Activated naive CD8-positive, alpha-beta T cell treated with anti-CD3 and anti-CD28 coated beads, Interleukin-2, amount 50 U/mL, for 16 hours (primary cell): ENCODE results near the gene C17orf78.
"Not testable (repeated sequence)": the region's sequence is repeated elsewhere in the genome, so short reads cannot be mapped to it uniquely, and the experiment has no call there.

Experiments used
- DNase-seq: peaks from one replicate; pipeline ENCODE4 v3.0.0-alpha.2; 2020; ENCODE audit warnings: low read depth, low spot score

C17orf78 gene

DNA sequence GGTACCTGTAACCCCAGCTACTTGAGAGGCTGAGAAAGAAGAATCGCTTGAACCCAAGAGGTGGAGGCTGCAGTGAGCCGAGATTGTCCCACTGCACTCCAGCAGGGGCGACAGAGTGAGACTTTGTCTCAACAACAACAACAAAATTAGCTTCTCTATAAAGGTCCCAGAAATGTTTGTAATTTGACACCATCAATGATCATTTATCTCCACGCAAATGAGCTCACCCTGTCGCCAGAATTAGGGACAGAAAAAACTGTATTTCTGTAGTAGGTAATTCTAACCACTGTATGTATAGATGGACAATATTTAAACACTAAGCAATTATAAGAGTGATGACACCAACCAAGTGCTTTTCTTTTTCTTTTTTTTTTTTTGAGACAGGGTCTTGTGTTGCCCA lies 10.7 kb downstream of the C17orf78 start:
- DNase-seq: no peak

DNA sequence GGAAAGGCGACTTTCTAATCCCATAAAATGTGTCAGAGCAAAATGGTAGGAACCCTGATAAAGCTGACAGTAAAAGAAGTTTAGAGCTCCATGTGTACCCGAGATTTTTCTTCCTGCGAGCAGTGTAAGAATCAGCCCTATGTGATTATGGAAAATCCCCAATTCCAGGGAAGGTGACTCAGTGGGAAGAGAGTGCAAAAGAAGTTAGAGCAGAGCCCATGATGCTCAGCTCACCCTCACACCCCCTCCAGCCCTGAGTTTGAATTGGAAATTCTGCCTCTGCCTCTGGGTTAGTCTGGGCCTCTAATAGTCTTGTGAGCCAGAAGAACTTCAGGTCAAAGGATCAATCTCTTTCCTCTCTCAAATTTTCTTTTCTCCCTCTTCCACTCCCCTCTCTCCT lies 12.5 kb downstream of the C17orf78 start:
- no peak for DNase-seq

DNA sequence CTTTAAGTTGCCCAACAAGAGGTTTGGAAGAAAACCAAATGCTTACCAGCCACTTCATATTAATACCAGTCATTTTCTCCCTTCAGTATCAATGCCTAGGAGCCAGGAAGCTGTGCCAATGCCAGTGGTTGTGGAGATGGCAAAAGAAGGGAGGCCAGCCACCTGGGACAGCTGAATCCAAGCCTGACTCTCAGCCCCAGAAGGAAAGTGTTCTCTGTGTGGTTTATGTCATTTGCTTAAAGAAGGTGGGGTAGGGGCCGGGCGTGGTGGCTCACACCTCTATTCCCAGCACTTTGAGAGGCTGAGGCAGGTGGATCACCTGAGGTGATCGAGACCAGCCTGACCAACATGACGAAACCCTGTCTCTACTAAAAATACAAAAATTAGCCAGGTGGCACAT lies 13.4 kb downstream of the C17orf78 start:
- DNase-seq: no peak

DNA sequence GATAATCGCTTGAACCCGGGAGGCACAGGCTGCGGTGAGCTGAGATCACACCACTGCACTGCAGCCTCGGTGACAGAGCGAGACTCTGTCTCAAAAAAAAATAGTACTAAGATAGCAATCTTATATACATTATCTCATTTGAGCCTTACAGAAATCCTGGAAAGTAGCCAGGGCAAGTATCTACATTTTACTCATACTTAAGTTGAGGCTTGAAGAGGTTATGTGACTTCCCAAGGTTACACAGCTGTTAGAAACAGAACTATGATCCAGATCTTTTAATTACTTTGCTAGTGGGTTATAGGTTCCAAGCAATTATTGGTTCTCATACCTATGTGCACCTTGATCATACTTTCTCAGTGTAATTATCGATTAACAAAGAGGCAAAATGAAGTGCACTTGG lies 15.4 kb downstream of the C17orf78 start:
- no peak for DNase-seq

DNA sequence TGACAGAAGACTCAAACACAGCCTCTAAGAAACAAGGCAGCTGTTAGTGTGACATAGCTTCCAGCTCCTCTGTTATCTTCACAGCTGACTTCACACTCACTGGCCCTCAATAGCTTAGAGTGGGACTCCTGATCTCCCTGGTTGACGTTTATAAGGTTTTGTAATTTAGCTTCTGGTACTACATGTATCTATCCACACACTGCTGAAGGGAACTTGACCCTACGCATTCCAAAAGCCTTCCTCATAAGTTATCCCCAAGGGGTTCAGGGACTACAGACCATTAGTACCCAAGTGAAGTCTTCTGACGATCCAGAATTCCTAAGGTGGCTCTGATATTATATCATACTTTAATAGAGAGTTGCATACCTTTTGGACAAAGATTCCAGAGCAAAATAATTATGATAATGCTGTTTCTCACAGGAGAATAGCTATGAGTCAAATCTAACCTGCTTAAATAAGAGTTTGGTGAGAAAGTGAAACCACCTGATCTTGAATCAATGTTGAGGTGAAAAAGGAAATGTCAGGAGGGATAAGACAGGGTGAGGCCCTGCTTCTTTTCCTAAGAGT lies 16.3 kb downstream of the C17orf78 start:
- no peak for DNase-seq

DNA sequence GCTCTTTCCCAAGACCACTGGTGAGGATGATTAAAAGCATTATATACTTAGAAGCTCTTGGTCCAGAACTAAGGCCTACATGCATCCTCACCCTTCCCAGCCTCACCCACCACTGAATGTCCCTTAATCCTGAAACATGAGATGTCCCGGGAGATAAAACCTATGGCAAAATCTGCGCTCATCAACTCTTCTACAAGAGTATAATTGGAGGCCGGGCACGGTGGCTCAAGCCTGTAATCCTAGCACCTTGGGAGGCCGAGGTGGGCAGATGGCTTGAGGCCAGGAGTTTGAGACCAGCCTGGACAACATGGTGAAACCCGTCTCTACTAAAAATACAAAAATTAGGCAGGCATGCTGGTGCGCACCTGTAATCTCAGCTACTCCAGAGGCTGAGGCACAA lies 17.6 kb downstream of the C17orf78 start:
- DNase-seq: no peak

DNA sequence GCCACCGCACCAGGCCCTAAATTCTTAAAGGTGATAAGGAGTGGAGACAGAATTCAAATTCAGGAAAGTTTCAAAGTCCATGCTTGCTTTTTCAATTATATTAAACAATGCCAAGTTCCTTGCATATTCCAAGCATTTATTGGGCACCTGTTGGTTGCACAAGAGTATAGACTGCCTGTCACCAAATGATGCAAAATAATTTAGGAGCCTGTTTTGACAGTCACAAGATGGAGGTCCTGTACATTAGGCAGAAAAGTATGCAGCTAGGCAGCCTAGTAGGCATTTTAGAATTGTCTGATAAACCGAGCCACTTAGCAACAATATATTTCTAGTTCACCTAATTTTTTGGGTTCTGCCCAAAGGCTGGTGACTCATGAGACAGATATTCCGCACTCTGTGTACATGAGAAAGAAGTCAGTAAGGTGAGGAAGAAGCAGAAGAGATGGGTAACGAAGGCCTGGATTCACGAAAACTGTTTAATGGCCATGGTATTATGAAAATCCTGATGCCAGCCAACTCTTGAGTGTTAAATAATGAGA lies 23.5 kb downstream of the C17orf78 start:
- no peak for DNase-seq

DNA sequence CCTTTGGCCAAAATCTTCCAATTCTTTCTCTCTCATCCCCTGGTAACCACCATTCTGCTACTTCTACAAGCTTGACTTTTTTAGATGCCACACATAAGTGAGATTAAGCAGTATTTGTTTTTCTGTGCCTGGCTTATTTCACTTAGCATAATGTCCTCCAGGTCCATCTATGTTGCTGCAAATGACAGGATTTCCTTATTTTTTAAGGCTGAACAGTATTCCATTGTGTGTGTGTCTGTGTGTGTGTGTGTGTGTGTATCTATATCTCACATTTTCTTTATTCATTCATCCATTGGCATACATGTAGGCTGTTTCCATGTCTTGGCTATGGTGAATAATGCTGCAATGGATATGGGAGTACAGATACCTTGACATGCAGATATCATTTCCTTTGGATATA lies 24.7 kb downstream of the C17orf78 start:
- no peak for DNase-seq

DNA sequence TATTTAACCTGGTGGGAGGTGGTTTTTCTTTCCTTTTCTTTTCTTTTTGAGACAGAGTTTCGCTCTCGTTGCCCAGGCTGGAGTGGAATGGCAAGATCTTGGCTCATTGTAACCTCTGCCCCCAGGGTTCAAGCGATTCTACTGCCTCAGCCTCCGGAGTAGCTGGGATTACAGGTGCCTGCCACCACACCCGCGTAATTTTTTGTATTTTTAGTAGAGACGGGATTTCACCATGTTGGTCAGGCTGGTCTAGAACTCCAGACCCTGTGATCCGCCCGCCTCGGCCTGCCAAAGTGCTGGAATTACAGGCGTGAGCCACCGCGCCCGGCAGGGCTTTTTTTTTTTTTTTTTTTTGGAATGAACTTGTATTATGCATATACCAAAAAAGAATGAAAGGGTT lies 29.7 kb downstream of the C17orf78 start:
- DNase-seq: not testable (repeated sequence)

DNA sequence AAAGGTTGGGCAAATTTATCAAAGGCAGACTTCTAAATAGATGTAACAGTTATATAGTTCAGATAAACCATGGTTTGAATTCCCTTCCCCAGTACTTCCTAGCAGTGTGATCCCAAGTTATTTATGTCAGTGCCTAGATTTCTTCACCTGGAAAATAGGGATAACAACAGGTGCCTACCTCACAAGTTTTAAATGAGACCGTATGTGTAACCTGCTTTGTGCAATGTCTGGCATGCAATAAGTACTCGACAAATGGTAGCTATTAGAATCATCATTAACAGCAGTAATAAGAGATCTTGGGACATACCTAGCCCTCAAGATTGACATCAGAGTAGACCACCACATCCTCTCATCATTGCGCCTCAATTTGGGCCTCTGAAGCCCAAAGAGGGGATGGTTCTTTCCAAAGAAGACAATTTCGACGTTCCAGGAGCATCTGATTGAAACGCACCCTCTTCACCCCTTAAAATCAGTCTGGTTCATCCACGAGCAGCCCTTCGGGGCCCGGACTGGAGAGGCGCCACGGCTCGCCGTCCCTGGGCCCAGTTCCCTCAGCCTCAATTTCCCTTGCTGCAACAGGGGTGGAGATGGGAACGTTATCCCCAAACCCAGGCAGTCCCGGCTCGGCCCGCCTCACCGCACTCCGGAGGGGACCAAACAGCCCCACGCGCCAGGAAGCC lies 30.3 kb downstream of the C17orf78 start:
- no peak for DNase-seq

DNA sequence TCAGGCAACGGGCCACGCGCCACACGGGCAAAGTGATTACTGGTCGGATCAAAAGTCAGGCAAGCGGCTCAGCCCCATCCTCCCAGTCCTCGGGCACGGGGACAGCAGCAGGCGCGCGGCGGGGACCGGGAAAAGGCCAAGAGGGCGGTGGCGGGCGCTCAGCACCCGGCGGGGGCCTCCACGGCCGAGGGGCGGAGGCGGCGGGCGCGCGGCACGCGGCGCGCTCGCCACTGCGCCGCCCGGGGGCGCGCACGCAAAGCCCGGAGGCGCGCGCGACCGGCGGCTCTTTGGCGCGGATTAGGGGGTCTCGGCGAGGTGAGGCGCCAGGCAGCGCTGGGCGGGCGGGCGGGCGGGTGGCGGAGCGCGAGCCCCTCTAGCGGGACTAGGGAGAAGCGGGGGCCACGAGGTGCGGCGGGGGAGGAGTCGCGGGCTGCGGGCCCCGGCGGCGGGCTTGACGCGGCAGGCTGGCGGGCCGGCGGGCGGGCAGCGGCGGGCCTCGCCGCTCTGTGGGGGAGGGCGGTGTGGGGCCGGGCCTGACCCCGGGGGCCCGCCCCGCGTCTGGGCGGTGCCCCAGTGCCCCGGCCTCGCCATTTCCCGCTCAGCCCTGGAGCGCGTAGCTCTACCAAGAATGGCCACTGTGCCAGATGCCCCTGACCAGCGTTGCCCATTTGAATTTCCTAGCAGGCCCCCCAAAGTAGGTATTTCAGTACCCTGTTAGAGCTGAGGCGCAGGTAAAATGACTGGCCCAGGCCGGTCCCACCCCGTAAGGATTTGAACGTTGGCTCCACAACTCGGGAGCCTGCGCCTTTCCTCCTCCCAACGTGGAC lies 31.1 kb downstream of the C17orf78 start, which contains the start of the genes ACACA and TADA2A:
Gene ACACA, minus strand, starts transcription at position 202 of the 827 bp plus-strand sequence. CDS start 537 bp downstream, outside the sequence.
Gene TADA2A, plus strand, starts transcription at position 252 of the 827 bp plus-strand sequence. CDS start 4,480 bp downstream, outside the sequence.
- peak; percentile 64 for DNase-seq

DNA sequence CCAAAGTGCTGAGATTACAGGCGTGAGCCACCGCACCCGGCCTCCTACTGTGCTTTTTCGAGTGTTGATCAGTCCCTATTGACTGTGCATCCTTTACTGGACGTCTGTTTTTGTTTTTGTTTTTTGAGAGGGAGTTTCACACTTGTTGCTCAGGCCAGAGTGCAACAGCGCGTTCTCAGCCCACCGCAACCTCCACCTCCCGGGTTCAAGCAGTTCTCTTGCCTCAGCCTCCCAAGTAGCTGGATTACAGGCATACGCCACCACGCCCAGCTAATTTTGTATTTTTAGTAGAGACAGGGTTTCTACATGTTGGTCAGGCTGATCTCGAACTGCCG lies 32.3 kb downstream of the C17orf78 start:
- DNase-seq: not testable (repeated sequence)

DNA sequence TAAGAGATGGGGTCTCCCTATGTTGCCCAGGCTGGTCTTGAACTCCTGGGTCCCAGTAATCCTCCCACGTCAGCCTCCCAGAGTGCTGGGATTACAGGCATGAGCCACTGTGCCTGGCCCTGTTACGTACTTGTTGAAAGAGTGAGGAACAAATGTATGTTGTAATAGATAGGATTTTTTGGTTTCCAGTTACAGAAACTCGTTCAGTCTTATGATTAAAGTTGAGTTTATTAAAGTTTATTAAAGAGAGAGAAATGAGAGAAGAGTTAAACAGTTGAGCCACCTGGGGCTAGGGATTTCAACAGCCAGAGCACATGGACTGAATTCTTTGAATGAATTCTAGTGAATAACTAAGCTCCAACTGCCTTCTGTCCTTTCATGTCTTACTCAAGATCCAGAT lies 34.6 kb downstream of the C17orf78 start:
- no peak for DNase-seq

DNA sequence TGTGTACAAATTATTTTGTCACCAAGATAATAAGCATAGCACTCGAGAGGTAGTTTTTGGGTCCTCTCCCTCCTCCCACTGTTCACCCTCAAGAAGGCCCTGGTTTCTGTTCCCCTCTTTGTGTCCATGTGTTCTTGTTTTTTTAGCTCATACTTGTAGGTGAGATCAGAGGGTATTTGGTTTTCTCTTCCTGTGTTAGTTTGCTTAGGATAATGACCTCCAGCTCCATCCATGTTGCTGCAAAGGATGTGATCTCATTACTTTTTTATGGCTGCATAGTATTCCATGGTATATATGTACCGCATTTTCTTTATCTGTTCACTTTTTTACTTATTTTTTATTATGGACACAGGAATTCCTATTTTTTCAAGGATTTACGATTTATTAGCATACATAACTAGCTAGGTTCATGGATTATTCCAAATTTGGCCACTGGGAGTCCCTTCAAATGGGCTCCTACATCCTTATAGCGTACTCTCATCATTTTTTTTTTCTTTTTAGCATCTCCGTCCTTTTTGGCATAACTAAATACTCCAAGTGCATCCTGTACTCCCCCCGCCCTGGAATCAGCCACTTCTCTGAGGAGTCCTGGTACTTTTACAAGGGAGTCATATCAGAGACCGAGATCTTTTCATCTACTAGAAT lies 38.2 kb downstream of the C17orf78 start:
- DNase-seq: no peak

DNA sequence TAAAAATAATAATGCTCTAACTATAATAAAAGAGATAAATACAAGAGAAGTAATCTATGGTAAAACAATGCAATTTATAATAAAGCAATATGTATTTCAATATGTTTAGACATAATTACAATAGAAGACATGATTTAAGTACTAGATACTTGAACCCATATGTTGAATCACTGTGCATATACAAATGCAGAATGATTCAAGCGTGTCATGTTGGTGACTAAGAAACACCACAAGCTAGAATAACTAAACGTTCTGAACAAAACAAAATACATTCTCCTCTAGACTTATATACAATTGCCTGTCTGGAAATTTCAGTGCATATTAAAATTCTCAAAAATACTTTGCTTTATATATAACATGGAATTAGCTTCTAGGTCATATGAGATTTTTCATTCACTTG lies 42.1 kb downstream of the C17orf78 start:
- DNase-seq: no peak

DNA sequence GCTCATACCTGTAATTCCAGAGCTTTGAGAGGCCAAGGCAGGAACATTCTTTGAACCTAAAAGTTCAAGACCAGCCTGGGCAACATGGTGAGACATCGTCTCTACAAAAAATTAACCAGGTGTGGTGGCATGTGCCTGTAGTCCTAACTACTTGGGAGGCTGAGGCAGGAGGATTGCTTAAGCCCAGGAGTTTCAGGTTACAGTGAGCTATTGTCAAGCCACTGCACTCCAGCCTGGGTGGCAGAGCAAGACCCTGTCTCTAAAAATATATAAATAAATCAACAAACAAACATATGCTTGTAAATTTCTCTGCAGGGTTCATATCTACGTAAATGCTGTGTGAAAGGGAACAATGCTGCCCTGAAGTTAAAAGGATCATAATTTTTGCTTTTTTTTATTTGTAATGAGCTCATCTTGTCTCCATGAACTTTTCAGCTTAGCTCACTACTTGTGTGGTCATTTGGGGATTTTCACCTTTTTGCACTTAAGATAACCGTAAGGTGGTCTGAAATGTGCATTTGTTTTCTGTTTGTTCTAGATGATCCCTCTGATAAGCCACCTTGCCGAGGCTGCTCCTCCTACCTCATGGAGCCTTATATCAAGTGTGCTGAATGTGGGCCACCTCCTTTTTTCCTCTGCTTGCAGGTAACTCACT lies 47.3 kb downstream of the C17orf78 start:
- no peak for DNase-seq

DNA sequence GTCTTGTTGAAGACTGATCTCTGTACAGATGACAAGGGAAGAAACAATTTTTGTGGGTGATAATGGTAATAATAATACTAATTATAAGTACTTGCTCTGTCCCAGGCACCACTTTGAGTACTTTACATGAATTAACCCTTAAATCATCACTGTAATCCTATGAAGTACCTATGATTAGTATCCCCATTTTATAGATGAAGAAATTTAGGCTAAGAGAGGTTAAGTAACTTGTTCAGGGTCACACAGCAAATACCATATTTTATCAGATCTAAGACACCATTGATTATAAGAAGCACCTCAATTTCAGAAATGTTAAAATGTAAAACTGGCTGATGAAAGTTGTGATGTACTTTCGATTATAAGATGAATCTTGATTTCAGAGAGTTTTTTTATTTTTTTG lies 49.5 kb downstream of the C17orf78 start:
- no peak for DNase-seq

DNA sequence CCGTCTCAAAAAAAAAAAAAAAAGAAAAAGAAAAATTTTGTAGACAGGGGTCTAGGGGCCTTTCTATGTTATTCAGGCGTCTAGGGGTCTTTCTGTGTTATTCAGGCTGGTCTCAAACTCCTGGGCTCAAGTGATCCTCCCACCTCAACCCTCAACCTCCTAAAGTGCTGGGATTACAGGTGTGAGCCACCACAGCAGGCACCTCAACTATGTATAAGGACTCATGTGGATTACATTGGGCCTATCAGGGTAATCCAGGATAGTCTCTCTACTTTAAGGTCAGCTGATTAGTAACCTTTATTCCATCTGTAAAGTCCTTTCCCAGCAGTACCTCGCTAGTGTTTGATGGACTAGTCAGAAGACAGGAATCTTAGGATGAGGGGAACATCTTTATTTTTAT lies 53.3 kb downstream of the C17orf78 start:
- DNase-seq: no peak

DNA sequence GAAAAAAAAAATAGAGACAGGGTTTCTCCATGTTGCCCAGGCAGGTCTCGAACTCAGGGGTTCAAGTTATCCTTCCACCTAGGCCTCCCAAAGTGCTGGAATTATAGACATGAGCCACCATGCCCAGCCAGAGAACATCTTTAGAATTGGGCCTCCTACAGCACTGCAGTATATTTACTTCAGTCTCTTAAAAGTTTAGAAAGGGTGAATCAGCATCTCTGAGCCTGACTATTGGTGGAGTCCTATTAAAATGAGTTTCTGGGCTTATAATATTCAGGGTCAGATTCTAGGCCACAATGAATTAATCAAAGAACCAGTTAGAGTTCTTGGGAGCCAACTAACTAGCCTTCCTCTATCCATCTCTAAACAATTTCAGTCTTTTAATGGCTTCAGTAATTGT lies 53.7 kb downstream of the C17orf78 start:
- no peak for DNase-seq

DNA sequence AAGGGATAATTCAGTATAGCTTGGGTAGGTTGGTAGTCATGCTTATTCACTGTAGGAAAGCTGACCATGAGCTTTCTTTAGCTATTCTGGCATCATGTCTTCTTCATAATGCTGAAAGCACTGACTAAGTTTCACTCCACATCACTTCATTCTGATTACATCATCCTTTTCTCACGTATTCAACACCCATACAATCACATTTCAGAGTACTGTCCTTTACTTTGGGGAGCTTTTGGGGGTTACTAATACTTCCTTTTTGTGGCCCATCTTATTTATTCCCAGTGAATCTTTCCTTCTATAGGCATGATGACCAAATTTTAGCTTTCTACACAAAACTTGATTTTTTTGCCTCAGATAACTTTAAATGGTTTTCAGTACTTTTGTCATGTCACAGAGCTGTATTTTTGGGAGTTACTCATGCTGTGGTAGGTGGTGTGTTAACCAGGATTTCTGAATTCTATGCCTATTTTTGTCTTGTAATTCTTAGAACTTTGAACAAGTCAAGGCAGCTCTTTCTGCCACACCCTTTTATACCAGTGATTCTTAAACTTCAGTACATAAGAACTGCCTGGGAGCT lies 54.4 kb downstream of the C17orf78 start:
- no peak for DNase-seq

DNA sequence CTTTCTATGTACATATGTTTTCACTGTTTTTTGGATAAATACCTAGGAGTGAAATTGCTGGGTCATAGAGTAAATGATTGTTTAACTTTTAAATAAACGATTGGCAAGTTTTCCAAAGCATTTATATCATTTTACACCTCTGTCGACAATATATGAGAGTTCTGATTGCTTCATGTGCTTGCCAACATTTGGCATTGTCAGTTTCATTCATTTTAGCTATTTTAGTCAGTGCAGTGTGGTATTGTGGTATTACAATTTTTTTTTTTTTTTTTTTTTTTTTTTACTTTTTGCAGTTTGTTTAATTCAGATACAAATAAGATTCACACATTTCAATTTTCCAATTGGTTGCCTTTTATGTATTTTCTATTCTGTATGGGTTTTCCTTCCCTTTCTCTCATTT lies 56.9 kb downstream of the C17orf78 start:
- DNase-seq: no peak
